ENCODE measurements around the gene TMC6. TPM values are rescaled to one million over a fixed set of nuclear protein-coding genes. Genes with fewer than 3 reads are reported as not detected.

Gene TMC6
- total RNA-seq, 1 experiment from 2014 or later = 97.7 TPM

GRCh38 chr17:78111727-78112517 lies 16.6 kb downstream of the TMC6 start:
- intact Hi-C loops (cut with micrococcal nuclease; ENCODE audit: unreplicated experiment) = loop anchor here (1.0 to 2.0 kb wide), 3 partner anchors 22 to 139 kb away; no protein-coding TSS in a partner anchor
- no peaks in the 10 kb centered on the region for H4K20me1 ChIP-seq (ENCODE audit: insufficient read depth)
- no peaks in the 10 kb centered on the region for H3K36me3 ChIP-seq (ENCODE audit: low read depth)
- no peak overlapping the region for H3K4me2 ChIP-seq
- no peak overlapping the region for H2AFZ ChIP-seq
- BruUV-seq (replicated peaks) = no TSS peak
- H3F3A ChIP-seq (ENCODE audit: insufficient read depth, low read depth) = no peaks in the 10 kb centered on the region
- H3K4me3 ChIP-seq = no peak overlapping the region
- POLR2A ChIA-PET (ENCODE audit: unreplicated experiment) = no interaction called here
- CTCF ChIA-PET = interaction anchor here (0.7 kb wide), 1 partner anchor 58 kb away, joined by 3 read pairs; no protein-coding TSS in a partner anchor
- no peaks in the 10 kb centered on the region for H3K9me3 ChIP-seq (ENCODE audit: insufficient read depth, low read depth)
- H3K4me1 ChIP-seq (replicated peaks; ENCODE audit: insufficient read depth) = no peaks in the 10 kb centered on the region
- H3K27ac ChIP-seq = no peak overlapping the region
- H3K79me2 ChIP-seq (ENCODE audit: low read depth) = no peaks in the 10 kb centered on the region
- no peaks in the 10 kb centered on the region for H3K9me2 ChIP-seq (ENCODE audit: insufficient read depth)
- no peak for DNase-seq
- H3K27me3 ChIP-seq (ENCODE audit: insufficient read depth, low read depth) = no peaks in the 10 kb centered on the region
- TF ChIP-seq CTCF (conservative IDR thresholded peaks at IDR 0.05) (no peak), EZH2 (IDR thresholded peaks at IDR 0.05; ENCODE audit: low read depth) (no peak)

GRCh38 chr17:78111016-78111726 lies 17.4 kb downstream of the TMC6 start:
- no peak overlapping the region for H3K27ac ChIP-seq
- H3K9me3 ChIP-seq (ENCODE audit: insufficient read depth, low read depth) = no peaks in the 10 kb centered on the region
- no peak overlapping the region for H2AFZ ChIP-seq
- TF ChIP-seq CTCF (conservative IDR thresholded peaks at IDR 0.05) (no peak), EZH2 (IDR thresholded peaks at IDR 0.05; ENCODE audit: low read depth) (no peak)
- CTCF ChIA-PET = interaction anchor here (0.7 kb wide), 1 partner anchor 59 kb away, joined by 3 read pairs; no protein-coding TSS in a partner anchor
- no peaks in the 10 kb centered on the region for H3K9me2 ChIP-seq (ENCODE audit: insufficient read depth)
- H3K4me1 ChIP-seq (replicated peaks; ENCODE audit: insufficient read depth) = no peaks in the 10 kb centered on the region
- no peaks in the 10 kb centered on the region for H3K27me3 ChIP-seq (ENCODE audit: insufficient read depth, low read depth)
- intact Hi-C loops (cut with micrococcal nuclease; ENCODE audit: unreplicated experiment) = no loop called here
- no peak for DNase-seq
- H4K20me1 ChIP-seq (ENCODE audit: insufficient read depth) = no peaks in the 10 kb centered on the region
- no TSS peak for BruUV-seq (replicated peaks)
- H3K36me3 ChIP-seq (ENCODE audit: low read depth) = no peaks in the 10 kb centered on the region
- no peaks in the 10 kb centered on the region for H3F3A ChIP-seq (ENCODE audit: insufficient read depth, low read depth)
- no peaks in the 10 kb centered on the region for H3K79me2 ChIP-seq (ENCODE audit: low read depth)
- H3K4me2 ChIP-seq = no peak overlapping the region
- H3K4me3 ChIP-seq = no peak overlapping the region
- POLR2A ChIA-PET (ENCODE audit: unreplicated experiment) = interaction anchor here (0.6 kb wide), 1 partner anchor 140 kb away, joined by 5 read pairs; no protein-coding TSS in a partner anchor

- Histone ChIP-seq H3K27me3 (ENCODE audit: insufficient read depth, low read depth) (no peaks in the 10 kb centered on the region), H3F3A (ENCODE audit: insufficient read depth, low read depth) (no peaks in the 10 kb centered on the region), H3K36me3 (ENCODE audit: low read depth) (no peaks in the 10 kb centered on the region), H4K20me1 (ENCODE audit: insufficient read depth) (no peaks in the 10 kb centered on the region), H3K9me3 (ENCODE audit: insufficient read depth, low read depth) (no peaks in the 10 kb centered on the region), H2AFZ (no peak overlapping the region), H3K27ac (no peak overlapping the region), H3K4me3 (no peak overlapping the region), H3K79me2 (ENCODE audit: low read depth) (no peaks in the 10 kb centered on the region), H3K4me1 (replicated peaks; ENCODE audit: insufficient read depth) (no peaks in the 10 kb centered on the region), H3K9me2 (ENCODE audit: insufficient read depth) (no peaks in the 10 kb centered on the region), H3K4me2 (no peak overlapping the region)
- TF ChIP-seq CTCF (conservative IDR thresholded peaks at IDR 0.05) (no peak), EZH2 (IDR thresholded peaks at IDR 0.05; ENCODE audit: low read depth) (no peak)
- POLR2A ChIA-PET (ENCODE audit: unreplicated experiment) = interaction anchor here (0.6 kb wide), 1 partner anchor 141 kb away, joined by 5 read pairs; no protein-coding TSS in a partner anchor
- no TSS peak for BruUV-seq (replicated peaks)
- DNase-seq = no peak
- CTCF ChIA-PET = no interaction called here
- intact Hi-C loops (cut with micrococcal nuclease; ENCODE audit: unreplicated experiment) = no loop called here
These were observed 18.1 kb downstream of the TMC6 start for GRCh38 chr17:78110363-78111015.
